GM13976 (cell line): Measurements from ENCODE around the gene TNNT3.

Experiments used
- DNase-seq: peaks from one replicate; pipeline ENCODE4 v3.0.0; 2012; ENCODE audit warnings: low spot score
- CTCF ChIP-seq: IDR thresholded peaks from 2 replicates; pipeline ENCODE4 v1.5.1; 2012; ENCODE audit warnings: borderline replicate concordance, mild to moderate bottlenecking; ENCODE audit not compliant: insufficient read depth; ENCODE audit errors: extremely low read depth, missing control alignments, control extremely low read depth
- in situ Hi-C: fragments of 300-500 bp; cut with MboI; formaldehyde crosslinking; loops from one replicate; pipeline ENCODE4 v1.12.0; 2022; ENCODE audit warnings: low sequenced_read_pairs, mixed read lengths, inconsistent platforms; ENCODE audit not compliant: unreplicated experiment

The TNNT3 gene

GRCh38 chr11:1896468-1896867, 23.0 kb upstream of the TNNT3 start:
- in situ Hi-C loops = no loop called here
- TF ChIP-seq CTCF = no peak
- peak; percentile 44 for DNase-seq

- in situ Hi-C loops = no loop called here
- DNase-seq = peak; percentile 73
- peak; percentile 22 for TF ChIP-seq CTCF
These were observed 22.6 kb upstream of the TNNT3 start for GRCh38 chr11:1896923-1897322.

GRCh38 chr11:1899090-1899489, 20.4 kb upstream of the TNNT3 start:
- in situ Hi-C loops = no loop called here
- no peak for DNase-seq
- no peak for TF ChIP-seq CTCF

- no peak for TF ChIP-seq CTCF
- no peak for DNase-seq
- in situ Hi-C loops = no loop called here
These were observed 19.8 kb upstream of the TNNT3 start for GRCh38 chr11:1899686-1900085.

GRCh38 chr11:1906181-1906580, 13.3 kb upstream of the TNNT3 start:
- in situ Hi-C loops = no loop called here
- no peak for DNase-seq
- TF ChIP-seq CTCF = no peak

- no peak for DNase-seq
- TF ChIP-seq CTCF = no peak
- in situ Hi-C loops = no loop called here
These were observed 12.7 kb upstream of the TNNT3 start for GRCh38 chr11:1906611-1907423.

- in situ Hi-C loops = no loop called here
- TF ChIP-seq CTCF = no peak
- no peak for DNase-seq
These were observed 10.9 kb upstream of the TNNT3 start for GRCh38 chr11:1908618-1909017.
